Stimulated activated CD8-positive, alpha-beta memory T cell treated with anti-CD3 and anti-CD28 coated beads, Interleukin-15, amount 100 ng/mL, for 48 hours (primary cell): ENCODE data around the gene SLFNL1.
A peak's percentile ranks its signal among the peaks of the same experiment; 100 is the strongest.

Experiments
- DNase-seq, 2 donors: peaks; one replicate each; pipeline ENCODE4 v3.0.0-alpha.2; 2020; ENCODE audit warnings: low read depth in 2 of 2

The SLFNL1 gene

DNA sequence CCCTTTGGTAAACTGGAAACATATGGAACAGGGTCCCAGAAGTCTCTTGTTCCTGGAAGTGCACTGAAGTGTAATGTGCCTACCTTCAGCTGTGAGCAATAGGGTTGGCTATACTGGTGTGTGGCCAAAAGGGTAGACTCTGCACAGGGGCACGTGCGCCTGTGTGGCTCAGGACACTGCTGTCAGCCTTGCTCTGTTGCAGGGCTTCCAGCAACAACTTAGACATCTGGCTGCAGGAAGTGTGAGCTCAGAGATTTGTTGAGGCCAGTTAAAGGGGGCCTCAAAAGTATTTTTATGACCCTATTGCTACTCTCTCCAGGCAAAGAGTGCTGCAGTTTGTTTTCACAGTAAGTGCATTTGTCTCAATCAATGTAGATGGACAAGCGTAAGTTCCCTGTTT is 34.6 kb downstream of the SLFNL1 start:
- no peak for DNase-seq

DNA sequence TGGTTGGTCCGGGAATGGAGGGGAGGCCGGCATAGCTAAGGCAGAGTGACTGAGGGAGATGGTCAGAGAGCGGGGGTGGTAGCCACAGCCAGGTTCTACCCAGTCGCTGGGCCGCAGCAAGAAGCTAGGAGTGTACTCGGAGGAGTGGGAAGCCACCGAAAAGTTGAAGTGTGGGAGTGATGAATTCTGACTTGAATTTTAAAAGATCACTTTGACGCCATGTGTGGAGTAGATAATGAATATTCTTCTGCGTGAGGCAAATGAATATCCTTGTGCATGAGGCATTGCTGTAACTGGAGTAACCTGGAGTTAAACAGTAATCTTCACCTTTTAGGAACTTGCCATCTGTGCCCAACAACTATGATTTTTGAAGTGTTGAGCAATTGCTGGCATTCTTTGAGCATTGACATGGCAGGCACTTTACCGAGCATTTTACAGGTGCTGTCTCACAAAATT is 35.2 kb downstream of the SLFNL1 start:
- no peak for DNase-seq

DNA sequence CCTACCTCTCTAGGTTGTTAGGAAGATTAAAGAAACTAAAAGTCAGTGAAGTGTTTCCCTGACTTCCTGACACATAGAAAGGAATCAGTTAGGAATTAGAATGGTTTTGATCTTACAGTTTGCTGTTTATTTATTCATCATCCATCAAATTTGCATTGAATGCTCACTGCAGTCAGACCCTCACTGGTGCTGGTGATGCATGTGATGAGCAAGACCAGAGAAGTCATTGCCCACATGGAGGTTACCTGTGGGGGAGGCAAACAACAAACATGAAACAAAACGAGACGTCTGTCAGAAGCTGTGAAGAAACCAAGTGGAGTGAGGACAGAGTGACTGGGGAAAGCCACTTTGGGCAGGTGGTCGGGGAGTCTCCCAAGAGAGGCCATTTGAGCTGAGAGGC is 35.6 kb downstream of the SLFNL1 start:
- no peak for DNase-seq

DNA sequence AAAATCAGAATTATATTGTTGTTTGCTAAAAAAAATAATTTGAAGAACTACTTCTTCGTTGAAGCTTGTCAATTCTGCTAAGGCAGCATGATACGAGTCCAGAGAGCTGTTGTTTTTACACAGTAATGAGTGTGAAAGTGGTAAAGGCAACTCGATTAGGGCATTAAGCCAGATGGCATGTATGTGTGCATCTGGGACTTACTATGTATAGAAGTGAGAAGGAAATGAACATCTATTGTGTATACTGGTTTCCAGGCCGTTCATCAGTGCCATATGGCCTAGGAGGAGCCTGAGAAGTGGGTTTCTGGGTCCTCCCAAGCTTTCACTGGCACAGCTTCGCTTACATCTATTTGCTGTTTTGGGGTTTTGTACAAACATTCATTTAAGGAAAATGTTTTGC is 36.4 kb downstream of the SLFNL1 start:
- DNase-seq = no peak

DNA sequence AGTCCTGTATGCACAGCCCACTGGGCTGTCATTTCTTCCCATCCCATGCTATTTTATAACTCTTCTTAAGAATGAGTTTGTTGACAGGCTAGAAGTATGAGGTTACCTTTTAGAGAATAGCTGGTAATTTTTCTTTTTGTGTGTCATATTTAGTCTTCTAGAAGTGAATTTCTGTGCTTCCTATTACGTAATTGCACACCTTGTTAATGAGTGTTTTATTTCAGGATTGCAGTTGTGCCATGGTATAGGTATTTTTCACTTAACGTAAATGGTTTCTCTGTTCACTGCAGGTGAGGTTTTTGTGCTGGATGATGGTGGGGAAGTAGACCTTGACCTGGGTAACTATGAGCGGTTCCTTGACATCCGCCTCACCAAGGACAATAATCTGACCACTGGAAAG is 37.0 kb downstream of the SLFNL1 start:
- DNase-seq = no peak

DNA sequence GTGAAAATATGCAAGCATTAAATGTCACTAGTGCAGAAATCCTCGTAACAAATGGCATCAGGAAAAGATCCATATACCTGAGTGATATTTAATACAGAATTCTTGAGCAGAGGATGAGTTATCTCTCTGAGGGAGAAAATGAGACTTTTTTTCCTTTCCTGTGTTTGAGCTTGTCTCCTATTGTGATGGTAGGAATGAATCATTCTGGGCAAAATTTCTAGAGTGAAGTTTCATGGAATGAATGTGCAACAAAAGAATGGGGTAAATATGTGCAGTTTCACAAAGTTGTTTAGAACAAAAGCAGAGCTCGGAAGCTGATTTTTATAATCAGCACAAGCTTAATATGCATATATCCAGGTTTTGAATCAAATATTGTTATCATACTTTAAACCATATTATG is 37.5 kb downstream of the SLFNL1 start:
- no peak for DNase-seq

DNA sequence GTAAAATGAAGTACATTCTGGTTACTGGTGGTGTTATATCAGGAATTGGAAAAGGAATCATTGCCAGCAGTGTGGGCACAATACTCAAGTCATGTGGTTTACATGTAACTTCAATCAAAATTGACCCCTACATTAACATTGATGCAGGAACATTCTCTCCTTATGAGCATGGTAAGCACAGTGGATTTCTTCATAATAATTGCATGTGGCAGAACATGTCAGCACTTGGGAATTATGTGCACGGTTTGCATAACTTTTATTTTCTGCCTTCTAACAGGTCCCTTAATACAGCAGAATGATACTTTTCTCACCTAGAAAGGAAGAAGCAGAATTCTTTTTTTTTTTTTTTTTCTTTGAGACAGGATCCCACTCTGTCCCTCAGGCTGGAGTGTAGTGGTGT is 38.2 kb downstream of the SLFNL1 start:
- no peak for DNase-seq

DNA sequence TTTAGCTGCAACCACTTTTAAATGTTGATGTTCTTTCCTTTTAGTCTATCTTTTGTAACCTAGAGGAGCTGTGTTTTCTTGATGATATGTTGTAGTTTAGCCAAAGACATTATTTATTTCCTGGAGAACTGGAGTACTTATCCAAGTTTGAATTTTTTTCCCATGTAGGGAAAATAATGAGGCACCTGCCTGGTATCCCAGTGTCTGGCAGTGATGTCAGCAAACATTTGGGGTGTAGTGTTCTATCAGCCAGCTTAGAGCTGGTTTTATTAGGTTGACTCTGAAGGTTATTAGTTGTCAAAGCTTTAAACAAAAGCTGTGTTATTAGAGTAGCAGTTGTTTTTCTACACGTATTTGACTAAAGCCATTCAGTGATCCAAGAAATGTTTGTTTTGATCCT is 38.8 kb downstream of the SLFNL1 start:
- DNase-seq = no peak

DNA sequence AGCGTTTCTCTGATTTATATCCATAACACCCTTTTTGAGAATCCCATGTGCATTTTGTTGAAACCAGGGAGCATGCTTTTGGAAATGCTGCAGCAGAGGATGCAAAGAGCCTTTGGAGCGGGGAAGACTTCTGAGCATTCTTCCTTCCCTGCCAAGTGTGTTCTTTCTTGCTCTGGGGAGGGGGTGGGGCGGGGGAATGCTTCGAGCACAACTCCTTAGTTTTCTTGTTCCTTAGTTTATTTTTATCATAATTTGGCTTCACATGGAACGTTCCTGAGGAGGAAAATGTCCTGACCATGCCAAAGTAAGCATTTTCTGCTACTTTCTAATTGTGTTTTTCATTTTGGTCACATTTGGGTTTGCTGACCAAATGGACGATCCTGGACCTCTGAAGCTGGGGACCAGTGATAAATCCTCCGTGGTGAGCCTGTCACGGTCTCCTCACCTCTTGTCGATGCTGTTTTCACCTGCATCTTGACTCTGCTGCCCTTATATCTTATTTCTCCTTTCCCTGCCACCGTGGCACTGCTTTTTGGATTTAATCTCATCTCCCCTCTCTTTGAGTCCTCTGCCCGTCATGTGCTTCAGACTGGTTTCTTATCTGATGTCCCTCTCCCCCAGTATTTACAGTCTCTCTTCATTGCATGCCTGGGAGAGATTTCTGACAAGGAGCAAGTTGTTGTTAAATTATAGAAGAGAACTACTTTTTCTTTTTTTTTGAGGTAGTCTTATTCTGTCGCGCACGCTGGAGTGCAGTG is 39.7 kb downstream of the SLFNL1 start:
- no peak for DNase-seq

DNA sequence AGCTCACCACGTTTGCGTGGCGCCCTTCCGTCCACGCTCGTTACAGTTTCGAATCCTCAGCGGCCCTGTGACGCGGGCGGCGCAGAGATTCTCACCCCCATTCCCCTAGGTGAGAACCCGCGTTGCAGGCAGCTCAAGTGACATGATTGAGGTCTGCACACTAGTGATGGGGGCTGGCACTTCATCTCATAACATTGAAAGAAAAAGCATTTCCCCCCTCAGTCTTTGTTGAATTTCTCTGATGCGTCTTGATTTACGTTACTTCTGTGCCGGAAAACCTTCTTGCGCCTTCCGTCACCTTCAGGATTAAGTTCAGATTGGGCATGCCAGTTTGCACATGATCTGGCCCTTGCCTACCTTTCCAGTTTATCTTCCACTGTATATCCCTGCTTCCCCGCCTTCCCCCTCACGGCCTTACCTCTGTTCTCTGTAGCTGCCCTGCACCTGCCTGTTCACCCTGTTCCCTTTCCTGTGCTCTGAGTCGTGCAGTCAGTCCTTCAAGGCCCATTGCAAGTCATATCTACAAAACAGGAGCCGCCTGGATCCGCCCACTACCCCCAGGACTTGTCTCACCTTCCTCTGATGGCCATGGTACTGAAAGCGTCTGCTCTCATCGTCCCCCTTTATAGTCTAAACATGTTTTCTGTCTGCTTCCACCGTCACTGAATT is 40.9 kb downstream of the SLFNL1 start:
- DNase-seq = peak; percentile 15 to 46

DNA sequence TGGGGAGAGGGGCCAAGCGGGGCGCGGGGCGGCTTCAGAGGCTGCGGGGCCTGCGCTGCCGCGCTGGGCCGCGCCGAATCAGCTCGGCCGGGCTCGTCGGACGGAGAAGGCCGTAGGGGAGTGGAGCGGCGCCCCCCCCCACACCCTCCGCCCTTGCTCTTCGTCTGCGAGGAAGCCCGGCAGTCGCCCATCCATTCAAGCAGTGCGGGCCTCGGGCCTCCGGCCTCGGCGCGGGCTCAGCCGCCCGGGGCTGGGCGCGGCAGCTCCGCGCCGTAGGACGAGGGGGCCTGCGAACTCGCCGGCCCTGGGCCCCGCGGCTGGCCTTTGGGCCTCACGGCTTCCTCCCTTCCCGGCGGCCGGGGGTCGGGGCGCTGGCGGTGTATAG is 41.5 kb downstream of the SLFNL1 start:
- peak in 1 of 2 donors; percentile 17 for DNase-seq

DNA sequence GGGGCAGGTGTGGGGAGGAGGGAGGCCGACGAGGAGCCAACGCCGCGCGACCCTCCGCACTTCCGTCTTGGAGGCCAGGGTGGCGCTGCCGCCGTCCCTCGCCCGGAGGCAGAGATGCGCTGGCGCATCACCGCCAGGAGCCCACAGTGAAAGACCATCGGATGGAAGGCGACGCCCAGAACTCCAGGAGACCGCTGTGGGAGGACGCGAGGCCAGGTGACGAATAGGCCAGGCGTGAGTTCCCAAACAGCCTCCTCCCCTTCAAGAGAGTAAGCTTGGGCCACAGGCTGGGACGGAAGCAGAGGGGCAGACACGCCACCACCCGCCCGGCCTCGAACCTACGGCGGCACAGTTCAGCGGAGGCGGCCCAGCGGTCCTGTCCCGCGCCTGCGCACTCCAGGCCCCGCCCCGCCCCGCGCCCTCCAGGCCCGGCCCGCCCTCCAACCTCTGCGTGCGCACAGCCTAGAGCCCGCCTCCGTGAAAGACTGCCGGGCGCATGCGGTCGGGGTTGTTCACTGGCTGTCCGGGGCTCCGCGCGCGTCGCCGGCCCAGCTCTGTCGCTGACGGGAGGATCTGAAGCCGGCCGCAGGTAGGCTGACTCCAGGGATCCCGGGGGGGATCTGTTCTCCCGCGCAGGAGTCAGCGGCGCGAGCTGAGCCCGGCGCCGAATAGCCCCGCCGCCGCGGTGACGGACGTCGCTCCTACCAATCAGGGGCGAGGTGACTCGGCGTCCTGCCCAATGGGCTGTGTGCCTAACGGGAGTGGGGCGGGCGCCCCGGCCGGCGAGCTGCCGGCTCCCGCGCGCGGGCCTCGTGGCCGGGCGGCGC is 42.1 kb downstream of the SLFNL1 start, which contains the start of gene CTPS1:
TSS of gene CTPS1 (plus strand) at position 456 of the 827 bp plus-strand sequence. CDS start 3,595 bp downstream, outside the sequence.
- DNase-seq = peak; percentile 94 to 95

DNA sequence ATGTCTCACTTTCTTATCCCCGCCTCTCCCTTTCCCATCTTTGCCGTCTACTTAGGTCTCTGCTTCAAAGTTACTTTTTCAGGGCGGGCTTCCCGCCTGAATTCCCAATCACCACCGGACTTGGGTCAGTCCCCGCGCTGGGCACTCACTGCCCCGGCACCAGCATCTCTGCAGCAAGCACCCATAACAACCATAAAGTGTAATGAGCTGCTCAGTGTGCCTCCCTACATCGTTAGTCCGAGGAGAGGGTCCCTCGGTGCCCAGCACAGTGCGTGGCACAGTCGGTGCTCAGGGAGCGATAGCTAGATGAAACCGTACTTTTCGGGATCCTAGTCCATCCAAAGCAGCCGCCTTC is 42.7 kb downstream of the SLFNL1 start:
- no peak for DNase-seq

DNA sequence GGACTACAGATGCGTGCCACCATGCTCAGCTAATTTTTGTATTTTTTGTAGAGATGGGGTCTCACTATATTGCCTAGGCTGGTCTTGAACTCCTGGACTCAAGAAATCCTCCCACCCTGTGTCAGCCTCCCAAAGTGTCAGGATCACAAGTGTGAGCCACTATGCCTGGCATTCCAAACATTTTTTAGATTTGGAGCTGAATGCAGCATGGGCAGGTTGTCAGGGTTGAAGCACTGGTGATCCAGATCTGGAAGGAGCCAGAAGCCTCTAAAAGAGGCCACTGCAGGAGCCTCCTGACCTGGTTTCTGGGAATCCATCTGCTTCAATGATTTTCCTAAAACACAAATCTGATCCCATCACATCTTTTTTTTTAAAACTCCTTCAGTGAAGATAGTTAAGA is 43.8 kb downstream of the SLFNL1 start:
- no peak for DNase-seq

DNA sequence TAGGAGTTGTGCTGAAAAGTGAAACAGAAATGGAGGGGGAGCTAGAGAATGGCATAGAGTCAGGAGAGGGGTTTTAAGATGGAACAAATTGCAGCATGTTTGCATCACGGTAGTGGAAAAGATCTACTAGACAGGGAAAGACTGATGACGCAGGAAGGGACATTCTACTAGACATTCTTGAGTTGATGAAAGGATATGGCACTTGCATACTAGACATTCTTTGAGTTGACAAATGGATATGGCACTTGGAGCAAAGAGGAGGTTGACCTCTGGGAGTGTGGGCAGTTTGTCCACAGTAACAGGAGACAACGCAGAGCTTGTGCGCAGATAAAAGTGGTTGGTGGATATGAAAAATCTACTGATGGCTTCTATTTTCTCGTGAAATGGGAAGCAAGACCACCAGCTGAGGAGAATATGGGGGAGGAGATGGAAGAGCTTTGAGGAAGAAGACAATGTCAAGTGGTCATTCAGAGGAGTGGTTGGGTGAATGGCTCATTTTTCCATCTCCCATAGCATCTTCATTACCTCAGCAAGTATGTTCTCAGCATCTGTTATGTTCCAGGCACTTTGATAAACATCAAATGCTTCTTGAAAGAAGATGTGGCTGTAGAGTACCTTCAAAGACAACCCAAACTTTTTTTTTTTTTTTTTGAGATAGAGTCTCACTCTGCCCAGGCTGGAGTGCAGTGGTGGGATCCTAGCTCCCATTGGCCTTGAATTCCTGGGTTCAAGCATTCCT is 44.4 kb downstream of the SLFNL1 start:
- DNase-seq = no peak

DNA sequence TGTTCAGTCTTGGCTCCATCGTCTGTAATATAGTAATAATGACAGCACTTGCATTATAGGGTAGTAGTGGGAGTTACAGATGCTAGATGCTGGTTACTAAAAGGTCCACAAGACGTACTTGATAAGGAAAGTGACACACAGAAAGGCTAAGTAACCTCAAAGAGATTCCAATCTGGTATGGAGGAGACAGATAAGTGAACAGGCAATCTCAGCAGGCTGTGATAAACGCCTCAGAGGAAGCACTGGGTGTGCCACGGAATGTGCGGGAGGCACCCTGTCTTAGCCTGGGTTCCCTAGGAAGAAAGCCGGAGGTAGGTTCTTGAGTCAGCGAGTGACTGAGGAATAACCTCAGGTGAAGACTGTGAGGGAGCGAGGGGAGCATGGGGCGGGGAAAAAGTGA is 46.6 kb downstream of the SLFNL1 start:
- DNase-seq = no peak

DNA sequence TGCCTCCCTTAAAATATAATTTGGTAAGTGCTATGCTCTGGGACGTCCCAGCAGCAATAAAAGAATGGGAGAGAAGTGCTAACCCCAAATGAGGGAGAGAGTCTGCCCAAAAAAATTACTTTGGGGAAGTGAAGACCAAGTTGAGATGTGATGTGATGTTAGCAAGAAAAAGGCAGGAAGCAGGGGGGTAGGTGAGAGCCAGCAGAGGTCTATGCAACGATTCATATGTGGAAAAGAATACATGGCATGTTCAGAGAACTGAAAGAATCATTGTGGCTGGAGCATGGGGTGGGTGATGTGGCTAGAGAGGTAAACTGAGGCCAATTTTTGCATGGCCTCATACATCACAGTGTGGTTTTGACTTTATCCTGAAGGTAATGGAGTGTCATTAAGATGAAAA is 47.6 kb downstream of the SLFNL1 start:
- DNase-seq = no peak

DNA sequence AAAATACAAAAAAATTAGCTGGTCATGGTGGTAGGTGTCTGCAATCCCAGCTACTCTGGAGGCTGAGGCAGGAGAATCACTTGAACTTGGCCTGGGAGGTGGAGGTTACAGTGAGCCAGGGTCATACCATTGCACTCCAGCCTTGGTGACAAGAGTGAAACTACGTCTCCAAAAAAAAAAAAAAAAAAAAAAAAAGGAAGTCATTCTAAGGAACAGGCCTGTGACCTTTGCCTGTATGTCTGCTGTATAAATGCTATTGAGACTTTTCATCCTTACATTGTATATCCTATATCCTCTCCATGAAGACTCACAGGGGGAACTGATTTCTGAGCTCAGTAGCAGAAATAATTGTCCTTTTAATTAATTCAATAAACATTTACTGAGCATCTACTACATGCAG is 49.6 kb downstream of the SLFNL1 start:
- no peak for DNase-seq

DNA sequence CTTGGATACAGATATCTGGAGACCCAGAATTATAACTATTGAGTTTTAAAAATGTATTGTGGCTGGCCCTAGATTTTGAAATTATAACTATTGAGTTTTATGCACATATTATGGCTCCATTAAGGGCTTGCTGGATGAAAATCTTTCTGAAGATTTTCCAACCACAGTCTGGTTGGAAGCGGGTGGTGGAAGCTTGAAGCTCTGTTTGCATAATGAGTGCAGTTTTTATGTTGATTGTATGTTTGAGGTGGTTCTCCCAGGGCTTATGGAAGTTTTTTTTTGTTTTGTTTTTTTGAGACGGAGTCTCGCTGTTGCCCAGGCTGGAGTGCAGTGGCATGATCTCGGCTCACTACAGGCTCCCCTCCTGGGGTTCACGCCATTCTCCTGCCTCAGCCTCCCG is 52.1 kb downstream of the SLFNL1 start:
- no peak for DNase-seq

DNA sequence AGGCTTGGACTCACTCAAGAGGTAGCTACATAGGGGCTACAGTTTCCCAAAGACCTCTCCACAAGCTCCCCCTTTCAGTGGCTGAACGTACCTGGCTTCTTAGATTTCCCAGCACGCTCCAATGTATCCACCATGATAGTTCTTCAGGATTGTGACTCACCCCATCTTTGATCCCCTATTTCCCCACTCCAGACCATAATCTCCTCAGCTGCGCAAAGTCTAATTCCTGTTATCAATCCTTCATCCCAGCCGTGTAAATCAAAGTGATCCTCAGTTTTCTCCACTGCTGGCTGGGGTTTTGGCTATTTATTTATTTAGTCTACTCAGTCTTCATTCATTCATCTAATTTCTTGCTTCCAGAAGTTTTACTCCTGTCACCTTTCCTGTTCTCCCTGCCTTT is 55.1 kb downstream of the SLFNL1 start:
- DNase-seq = no peak
